Common myeloid progenitor, CD34-positive (primary cell): Measurements from ENCODE around the gene RARB.

ENCODE experiments used
- CTCF ChIA-PET: fragments of 350-600 bp; sonication (Branson Sonifier 250); formaldehyde crosslinking; loops from one replicate; lab custom pipeline; 2021; ENCODE audit warnings: antibody characterized with exemption; lab: Charles Lee
- POLR2A ChIA-PET: fragments of 350-600 bp; sonication (Branson Sonifier 250); formaldehyde crosslinking; loops from one replicate; lab custom pipeline; 2021; ENCODE audit warnings: antibody characterized with exemption; lab: Charles Lee
- DNase-seq, 3 donors: peaks; one replicate each; pipeline versions ENCODE4 v3.0.0 to v3.0.0-alpha.2; 2013
- H3K27ac ChIP-seq, 2 experiments: 1 replicate in 1 of 2; 2 replicates in 1 of 2; pipeline ENCODE4 v1.7.0; 2013; ENCODE audit warnings: inconsistent platforms in 2 of 2, low read length in 2 of 2, mild to moderate bottlenecking in 2 of 2, low read depth in 1 of 2, moderate library complexity in 1 of 2; ENCODE audit not compliant: severe bottlenecking in 2 of 2, insufficient read depth in 1 of 2, poor library complexity in 1 of 2
- H3K27me3 ChIP-seq, 5 experiments: replicated peaks in 2 of 5; 1 replicate in 3 of 5; 2 replicates in 2 of 5; pipeline versions ENCODE4 v1.6.1 to v1.7.0; 2013; ENCODE audit warnings: low read length in 4 of 5, mild to moderate bottlenecking in 2 of 5, moderate library complexity in 2 of 5, inconsistent platforms in 1 of 5; ENCODE audit not compliant: insufficient read depth in 5 of 5, control insufficient read depth in 4 of 5
- H3K36me3 ChIP-seq, 4 experiments: 1 replicate in 2 of 4; 2 replicates in 2 of 4; pipeline versions ENCODE4 v1.6.1 to v1.7.0; 2013; ENCODE audit warnings: low read length in 3 of 4, control low read depth in 1 of 4, mild to moderate bottlenecking in 1 of 4; ENCODE audit not compliant: control insufficient read depth in 4 of 4, insufficient read depth in 4 of 4
- H3K4me1 ChIP-seq, 4 experiments: 1 replicate in 3 of 4; 2 replicates in 1 of 4; pipeline versions ENCODE4 v1.6.1 to v1.7.1; 2013; ENCODE audit warnings: low read length in 3 of 4, mild to moderate bottlenecking in 3 of 4, control low read depth in 1 of 4, inconsistent platforms in 1 of 4, moderate library complexity in 1 of 4; ENCODE audit not compliant: control insufficient read depth in 4 of 4, insufficient read depth in 4 of 4; ENCODE audit errors: control extremely low read depth in 1 of 4
- H3K4me3 ChIP-seq, 7 experiments: 1 replicate in 4 of 7; 2 replicates in 3 of 7; pipeline versions ENCODE4 v1.5.1 to v1.7.0; 2013; ENCODE audit warnings: mild to moderate bottlenecking in 7 of 7, low read length in 6 of 7, moderate library complexity in 6 of 7, inconsistent platforms in 2 of 7, low read depth in 2 of 7, control low read depth in 1 of 7; ENCODE audit not compliant: insufficient read depth in 4 of 7, control insufficient read depth in 1 of 7; ENCODE audit errors: extremely low read depth in 1 of 7
- H3K9me3 ChIP-seq, 5 experiments: 1 replicate in 4 of 5; 2 replicates in 1 of 5; pipeline versions ENCODE4 v1.6.1 to v1.7.1; 2013; ENCODE audit warnings: low read length in 4 of 5, mild to moderate bottlenecking in 2 of 5, inconsistent platforms in 1 of 5, low read depth in 1 of 5, moderate library complexity in 1 of 5; ENCODE audit not compliant: control insufficient read depth in 4 of 5, insufficient read depth in 2 of 5; ENCODE audit errors: control extremely low read depth in 1 of 5
- WGBS: methylation state at CpG from one replicate; pipeline ENCODE4 v1.1.5; 2013; ENCODE audit not compliant: insufficient coverage; 5-methylcytosine and 5-hydroxymethylcytosine counted together

RARB gene

GRCh38 chr3:25478964-25479726, 51.1 kb downstream of the RARB start:
- no peaks in the 10 kb centered on the region for H3K9me3 ChIP-seq
- POLR2A ChIA-PET = no interaction called here
- no peaks in the 10 kb centered on the region for H3K4me1 ChIP-seq
- H3K27me3 ChIP-seq = no peaks in the 10 kb centered on the region
- CTCF ChIA-PET = no interaction called here
- no peak for DNase-seq
- 100% methylated on average over 1 of the region's 3 CpGs for WGBS
- H3K4me3 ChIP-seq = no peak overlapping the region
- no peak overlapping the region for H3K27ac ChIP-seq
- no peaks in the 10 kb centered on the region for H3K36me3 ChIP-seq

DNA sequence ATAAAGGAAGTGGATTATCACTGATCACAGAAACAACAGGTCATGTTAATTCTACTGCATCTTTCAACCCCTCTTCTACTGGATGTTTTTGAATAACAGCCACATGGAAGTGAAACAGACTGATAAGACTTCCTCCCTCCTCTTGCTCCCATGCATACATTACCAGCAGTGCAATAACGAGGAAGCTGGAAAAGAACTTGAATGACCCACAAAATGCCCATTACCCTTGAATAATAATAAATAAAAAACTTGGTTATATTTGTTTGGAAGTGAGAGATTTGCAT, 51.6 kb downstream of the RARB start:
- WGBS = no CpG with 5 or more reads among the region's 1 CpG
- CTCF ChIA-PET = no interaction called here
- Histone ChIP-seq H3K9me3 (no peaks in the 10 kb centered on the region), H3K27ac (no peak overlapping the region), H3K36me3 (no peaks in the 10 kb centered on the region), H3K4me1 (no peaks in the 10 kb centered on the region), H3K27me3 (no peaks in the 10 kb centered on the region), H3K4me3 (no peak overlapping the region)
- no peak for DNase-seq
- POLR2A ChIA-PET = no interaction called here

DNA sequence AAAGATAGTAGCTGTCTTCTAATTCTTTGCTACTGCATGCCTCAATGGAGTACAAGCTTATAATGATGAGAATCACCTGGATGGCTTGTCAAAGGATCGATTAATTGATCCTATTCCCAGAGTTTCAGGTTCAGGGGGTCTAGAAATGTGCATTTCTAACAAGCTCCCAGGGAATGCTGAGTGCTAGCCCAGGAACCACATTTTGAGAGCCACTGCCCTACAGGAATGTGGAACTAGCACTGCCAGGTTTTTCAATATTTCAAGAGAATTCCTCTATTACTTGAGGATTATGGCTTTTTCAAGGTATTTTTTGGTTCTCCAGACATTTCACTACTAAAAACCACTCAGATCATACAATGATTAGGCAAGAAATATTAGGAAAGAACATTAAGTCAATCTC, 52.7 kb downstream of the RARB start:
- Histone ChIP-seq H3K27me3 (no peaks in the 10 kb centered on the region), H3K27ac (no peak overlapping the region), H3K4me3 (no peak overlapping the region), H3K9me3 (no peaks in the 10 kb centered on the region), H3K36me3 (no peaks in the 10 kb centered on the region), H3K4me1 (no peaks in the 10 kb centered on the region)
- DNase-seq = no peak
- ChIA-PET POLR2A (no interaction called here), CTCF (interaction anchor here (1.1 to 1.3 kb wide), 2 partner anchors 10 to 39 kb away, joined by 3 read pairs; no protein-coding TSS in a partner anchor)
- no CpG with 5 or more reads among the region's 1 CpG for WGBS

GRCh38 chr3:25481386-25481785, 53.3 kb downstream of the RARB start:
- 83% methylated on average over 1 of the region's 1 CpG for WGBS
- Histone ChIP-seq H3K4me1 (no peaks in the 10 kb centered on the region), H3K27ac (no peak overlapping the region), H3K9me3 (no peaks in the 10 kb centered on the region), H3K4me3 (no peak overlapping the region), H3K36me3 (no peaks in the 10 kb centered on the region), H3K27me3 (no peaks in the 10 kb centered on the region)
- POLR2A ChIA-PET = no interaction called here
- no peak for DNase-seq
- CTCF ChIA-PET = interaction anchor here (1.1 to 1.3 kb wide), 2 partner anchors 10 to 40 kb away, joined by 3 read pairs; no protein-coding TSS in a partner anchor

- no peak for DNase-seq
- Histone ChIP-seq H3K9me3 (no peaks in the 10 kb centered on the region), H3K27ac (no peak overlapping the region), H3K27me3 (no peaks in the 10 kb centered on the region), H3K4me3 (no peak overlapping the region), H3K4me1 (no peaks in the 10 kb centered on the region), H3K36me3 (no peaks in the 10 kb centered on the region)
- POLR2A ChIA-PET = no interaction called here
- WGBS = no CpG with 5 or more reads among the region's 1 CpG
- CTCF ChIA-PET = no interaction called here
Observed at GRCh38 chr3:25483456-25483855, 55.4 kb downstream of the RARB start.

GRCh38 chr3:25485673-25486072, 57.6 kb downstream of the RARB start:
- no CpG with 5 or more reads among the region's 3 CpGs for WGBS
- Histone ChIP-seq H3K4me1 (no peaks in the 10 kb centered on the region), H3K27me3 (no peaks in the 10 kb centered on the region), H3K27ac (no peak overlapping the region), H3K9me3 (no peaks in the 10 kb centered on the region), H3K4me3 (no peak overlapping the region), H3K36me3 (no peaks in the 10 kb centered on the region)
- ChIA-PET CTCF (no interaction called here), POLR2A (no interaction called here)
- no peak for DNase-seq

- DNase-seq = no peak
- no peaks in the 10 kb centered on the region for H3K4me1 ChIP-seq
- CTCF ChIA-PET = no interaction called here
- no peak overlapping the region for H3K27ac ChIP-seq
- no peaks in the 10 kb centered on the region for H3K36me3 ChIP-seq
- no peaks in the 10 kb centered on the region for H3K9me3 ChIP-seq
- no peak overlapping the region for H3K4me3 ChIP-seq
- POLR2A ChIA-PET = no interaction called here
- 100% methylated on average over 4 of the region's 6 CpGs for WGBS
- no peaks in the 10 kb centered on the region for H3K27me3 ChIP-seq
Observed at GRCh38 chr3:25486932-25487331, 58.9 kb downstream of the RARB start.
